Measurements from ENCODE around the gene TJAP1. TPM values are rescaled to one million over a fixed set of nuclear protein-coding genes. Genes with fewer than 3 reads are reported as not detected.
"Not testable (repeated sequence)": the region's sequence is repeated elsewhere in the genome, so short reads cannot be mapped to it uniquely, and the experiment has no call there.

TJAP1 gene
- polyA plus RNA-seq, 1 donor (not counting 4 experiments of a cell fraction or from before 2014, with no cell fraction given): 23.3 TPM

- H3K9me3 ChIP-seq (ENCODE audit: control insufficient read depth, low read depth, low read length): no peaks in the 10 kb centered on the region
- no peaks in the 10 kb centered on the region for H3K9me1 ChIP-seq (ENCODE audit: control insufficient read depth, extremely low read depth, insufficient read depth, low read length)
- dilution Hi-C loops (cut with MboI; ENCODE audit: extremely low pct_ligation_motif_present, low sequenced_read_pairs): no loop called here
- no peak overlapping the region for H3K4me3 ChIP-seq (ENCODE audit: control insufficient read depth in 2 of 3, extremely low read depth in 1 of 3, insufficient read depth in 2 of 3, low read depth in 1 of 3, low read length in 3 of 3)
- no peak overlapping the region for H3K27ac ChIP-seq (ENCODE audit: control insufficient read depth, insufficient read depth, low read length)
- no peaks in the 10 kb centered on the region for H3K4me1 ChIP-seq (ENCODE audit: control insufficient read depth, extremely low read depth, insufficient read depth, low read length)
- TF ChIP-seq CTCF (optimal IDR thresholded peaks at IDR 0.05 in 1 of 3, IDR thresholded peaks at IDR 0.05 in 1 of 3, conservative IDR thresholded peaks at IDR 0.05 in 1 of 3; ENCODE audit: extremely low read depth in 1 of 3, insufficient read depth in 2 of 3, low read length in 3 of 3): no peak
- no peak for TF ChIP-seq EZH2 (IDR thresholded peaks at IDR 0.05; ENCODE audit: low read length)
- no peak for FAIRE-seq
- H3K4me2 ChIP-seq (ENCODE audit: control insufficient read depth, extremely low read depth, insufficient read depth, low read depth, low read length): no peak overlapping the region
- H3K36me3 ChIP-seq (ENCODE audit: control insufficient read depth in 2 of 2, extremely low read depth in 1 of 2, insufficient read depth in 2 of 2, low read length in 2 of 2): peaks cover 39 to 42% of the 10 kb centered on the region in 2 experiments
- no peaks in the 10 kb centered on the region for H3K79me2 ChIP-seq (ENCODE audit: control insufficient read depth, insufficient read depth, low read length)
- no peak overlapping the region for H2AFZ ChIP-seq (ENCODE audit: control insufficient read depth, low read length)
- no peak for DNase-seq (ENCODE audit: low read depth, low spot score)
- H3K9ac ChIP-seq (ENCODE audit: control insufficient read depth, extremely low read depth, insufficient read depth, low read length): no peak overlapping the region
- no peaks in the 10 kb centered on the region for H3K27me3 ChIP-seq (ENCODE audit: control insufficient read depth, extremely low read depth, insufficient read depth, low read length)
- H4K20me1 ChIP-seq (ENCODE audit: control insufficient read depth, extremely low read depth, insufficient read depth, low read length): no peaks in the 10 kb centered on the region
These were observed 54.8 kb downstream of the TJAP1 start for GRCh38 chr6:43532201-43532600.

GRCh38 chr6:43538986-43539385, 61.6 kb downstream of the TJAP1 start:
- H3K4me1 ChIP-seq (ENCODE audit: control insufficient read depth, extremely low read depth, insufficient read depth, low read length); H3K79me2 ChIP-seq (ENCODE audit: control insufficient read depth, insufficient read depth, low read length); H3K9ac ChIP-seq (ENCODE audit: control insufficient read depth, extremely low read depth, insufficient read depth, low read length); H3K4me2 ChIP-seq (ENCODE audit: control insufficient read depth, extremely low read depth, insufficient read depth, low read depth, low read length); H3K4me3 ChIP-seq (ENCODE audit: control insufficient read depth in 2 of 3, extremely low read depth in 1 of 3, insufficient read depth in 2 of 3, low read depth in 1 of 3, low read length in 3 of 3); H2AFZ ChIP-seq (ENCODE audit: control insufficient read depth, low read length); H3K9me1 ChIP-seq (ENCODE audit: control insufficient read depth, extremely low read depth, insufficient read depth, low read length); DNase-seq (ENCODE audit: low read depth, low spot score); H3K27me3 ChIP-seq (ENCODE audit: control insufficient read depth, extremely low read depth, insufficient read depth, low read length); H3K27ac ChIP-seq (ENCODE audit: control insufficient read depth, insufficient read depth, low read length); H3K9me3 ChIP-seq (ENCODE audit: control insufficient read depth, low read depth, low read length); FAIRE-seq; dilution Hi-C loops (cut with MboI; ENCODE audit: extremely low pct_ligation_motif_present, low sequenced_read_pairs); H4K20me1 ChIP-seq (ENCODE audit: control insufficient read depth, extremely low read depth, insufficient read depth, low read length): not testable (repeated sequence)
- H3K36me3 ChIP-seq (ENCODE audit: control insufficient read depth in 2 of 2, extremely low read depth in 1 of 2, insufficient read depth in 2 of 2, low read length in 2 of 2): peaks cover 12 to 14% of the 10 kb centered on the region in 2 experiments

GRCh38 chr6:43539409-43539808, 62.0 kb downstream of the TJAP1 start:
- DNase-seq (ENCODE audit: low read depth, low spot score); dilution Hi-C loops (cut with MboI; ENCODE audit: extremely low pct_ligation_motif_present, low sequenced_read_pairs); FAIRE-seq; H3K27ac ChIP-seq (ENCODE audit: control insufficient read depth, insufficient read depth, low read length); H3K4me1 ChIP-seq (ENCODE audit: control insufficient read depth, extremely low read depth, insufficient read depth, low read length); H3K9me1 ChIP-seq (ENCODE audit: control insufficient read depth, extremely low read depth, insufficient read depth, low read length); H3K9me3 ChIP-seq (ENCODE audit: control insufficient read depth, low read depth, low read length); H3K79me2 ChIP-seq (ENCODE audit: control insufficient read depth, insufficient read depth, low read length); H3K9ac ChIP-seq (ENCODE audit: control insufficient read depth, extremely low read depth, insufficient read depth, low read length); H2AFZ ChIP-seq (ENCODE audit: control insufficient read depth, low read length); H3K27me3 ChIP-seq (ENCODE audit: control insufficient read depth, extremely low read depth, insufficient read depth, low read length); H3K4me2 ChIP-seq (ENCODE audit: control insufficient read depth, extremely low read depth, insufficient read depth, low read depth, low read length); H3K4me3 ChIP-seq (ENCODE audit: control insufficient read depth in 2 of 3, extremely low read depth in 1 of 3, insufficient read depth in 2 of 3, low read depth in 1 of 3, low read length in 3 of 3); H4K20me1 ChIP-seq (ENCODE audit: control insufficient read depth, extremely low read depth, insufficient read depth, low read length): not testable (repeated sequence)
- H3K36me3 ChIP-seq (ENCODE audit: control insufficient read depth in 2 of 2, extremely low read depth in 1 of 2, insufficient read depth in 2 of 2, low read length in 2 of 2): peaks cover 11 to 13% of the 10 kb centered on the region in 2 experiments

Measured in keratinocyte (primary cell).